ENCODE results near the gene BECN2.
"Not testable (repeated sequence)": the region's sequence is repeated elsewhere in the genome, so short reads cannot be mapped to it uniquely, and the experiment has no call there.

Gene BECN2

GRCh38 chr1:241979926-241980325 lies 22.4 kb downstream of the BECN2 start:
- no peak for DNase-seq (ENCODE audit: low read depth)

DNA sequence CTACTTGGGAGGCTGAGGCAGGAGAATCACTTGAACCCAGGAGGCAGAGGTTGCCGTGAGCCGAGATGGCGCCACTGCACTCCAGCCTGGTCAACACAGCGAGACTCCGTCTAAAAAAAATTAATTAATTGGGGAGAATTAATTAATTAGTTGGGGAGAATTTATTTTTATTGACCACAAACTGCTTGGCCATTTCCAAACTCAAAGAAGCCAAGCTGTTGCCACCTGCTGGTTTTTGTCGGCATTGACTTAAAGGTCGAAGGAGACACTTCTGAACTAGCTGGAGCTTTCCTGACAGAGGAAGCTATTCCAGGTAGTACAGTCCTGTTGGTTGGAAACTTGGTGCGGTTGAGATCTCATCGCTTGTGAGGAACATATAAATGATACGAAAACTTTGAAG lies 28.2 kb downstream of the BECN2 start:
- DNase-seq (ENCODE audit: low read depth), result peak; percentile 4

DNA sequence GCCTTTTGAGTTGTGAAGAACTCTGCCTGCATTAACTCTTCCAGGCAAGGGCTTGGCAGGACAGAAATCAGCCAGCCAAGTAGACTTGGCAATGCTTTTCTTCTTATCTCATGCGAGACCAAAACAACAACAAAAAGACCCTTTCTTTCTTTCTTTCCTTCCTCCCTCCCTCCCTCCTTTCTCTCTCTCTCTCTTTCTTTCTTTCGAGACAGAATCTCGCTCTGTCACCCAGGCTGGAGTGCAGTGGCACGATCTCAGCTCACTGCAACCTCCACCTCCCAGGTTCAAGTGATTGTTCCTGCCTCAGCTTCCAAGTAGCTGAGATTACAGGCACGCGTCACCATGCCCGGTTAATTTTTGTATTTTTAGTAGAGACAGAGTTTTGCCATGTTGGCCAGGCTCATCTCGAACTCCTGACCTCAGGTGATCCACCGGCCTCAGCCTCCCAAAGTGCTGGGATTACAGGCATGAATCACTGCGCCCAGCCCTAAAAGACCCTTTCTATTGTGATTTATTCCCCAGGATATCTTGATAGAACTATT lies 30.9 kb downstream of the BECN2 start:
- DNase-seq (ENCODE audit: low read depth), result not testable (repeated sequence)

GRCh38 chr1:241990040-241990439 lies 32.5 kb downstream of the BECN2 start:
- DNase-seq (ENCODE audit: low read depth), result no peak

- no peak for DNase-seq (ENCODE audit: low read depth)
Measured at GRCh38 chr1:241992734-241993133, 35.2 kb downstream of the BECN2 start.

DNA sequence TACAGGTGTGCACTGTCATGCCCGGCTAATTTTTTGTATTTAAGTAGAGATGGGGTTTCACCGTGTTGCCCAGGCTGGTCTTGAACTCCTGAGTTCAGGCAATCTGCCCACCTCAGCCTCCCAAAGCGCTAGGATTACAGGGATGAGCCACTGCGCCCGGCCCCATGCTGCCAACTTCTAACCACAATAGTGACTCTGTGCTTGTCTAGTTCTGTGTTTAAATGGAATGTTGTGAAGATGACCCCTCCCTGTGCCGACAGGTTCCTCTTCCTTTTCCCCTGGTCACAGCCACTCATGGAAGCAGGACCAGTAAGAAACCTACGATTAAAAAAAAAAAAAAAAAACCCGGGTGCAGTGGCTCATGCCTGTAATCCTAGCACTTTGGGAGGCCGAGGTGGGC lies 36.6 kb downstream of the BECN2 start:
- no peak for DNase-seq (ENCODE audit: low read depth)

DNA sequence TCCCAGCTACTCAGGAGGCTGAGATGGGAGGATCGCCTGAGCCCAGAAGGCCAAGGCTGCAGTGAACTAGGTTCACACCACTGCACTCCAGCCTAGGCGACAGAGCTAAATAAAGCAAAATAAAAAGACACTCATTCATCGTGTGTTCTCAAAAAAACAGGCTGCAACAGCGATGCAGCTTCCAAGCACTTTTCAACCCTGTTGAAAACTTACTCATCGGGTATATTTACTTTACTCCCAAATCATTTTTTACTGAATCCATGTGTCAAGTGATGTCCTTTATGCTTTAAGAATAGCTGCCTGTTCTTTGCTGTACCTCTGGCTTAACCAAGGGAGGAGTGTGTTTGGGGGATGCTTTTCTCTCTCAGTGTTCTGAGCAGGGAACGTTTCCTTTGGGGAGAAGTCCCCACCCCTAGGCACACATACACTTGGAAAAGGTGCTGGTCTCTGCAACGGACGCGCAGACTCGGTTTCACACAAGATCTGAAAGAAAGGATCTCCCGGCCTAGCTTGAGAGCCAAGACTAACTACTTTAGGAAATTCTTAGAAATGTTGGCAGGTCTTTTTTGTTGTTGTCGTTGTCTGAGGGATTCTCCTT lies 39.9 kb downstream of the BECN2 start:
- no peak for DNase-seq (ENCODE audit: low read depth)

GRCh38 chr1:241998412-241998921 lies 40.9 kb downstream of the BECN2 start:
- peak; percentile 39 for DNase-seq (ENCODE audit: low read depth)

GRCh38 chr1:241999026-241999425 lies 41.5 kb downstream of the BECN2 start, which contains the start of gene MAP1LC3C:
Gene MAP1LC3C (minus strand): TSS chr1:241999098. CDS start chr1:241999008, 90 bp downstream.
- DNase-seq (ENCODE audit: low read depth), result no peak

DNA sequence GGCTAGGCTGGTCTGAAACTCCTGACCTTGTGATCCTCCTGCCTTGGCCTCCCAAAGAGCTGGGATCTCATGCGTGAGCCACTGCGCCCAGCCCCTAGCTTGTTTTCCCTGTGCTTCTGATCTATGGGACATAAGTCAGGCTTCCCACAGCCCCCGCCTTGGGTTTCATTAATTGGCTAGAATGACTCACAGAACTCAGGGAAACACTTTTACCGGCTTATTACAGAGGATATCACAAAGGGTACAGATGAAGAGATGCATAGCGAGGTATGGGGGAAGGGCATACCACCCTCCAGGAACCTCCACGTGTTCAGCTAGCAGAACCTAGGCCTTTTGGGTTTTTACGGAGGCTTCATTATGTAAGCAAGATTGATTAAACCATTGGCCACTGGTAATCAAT lies 42.9 kb downstream of the BECN2 start:
- DNase-seq (ENCODE audit: low read depth), result no peak

DNA sequence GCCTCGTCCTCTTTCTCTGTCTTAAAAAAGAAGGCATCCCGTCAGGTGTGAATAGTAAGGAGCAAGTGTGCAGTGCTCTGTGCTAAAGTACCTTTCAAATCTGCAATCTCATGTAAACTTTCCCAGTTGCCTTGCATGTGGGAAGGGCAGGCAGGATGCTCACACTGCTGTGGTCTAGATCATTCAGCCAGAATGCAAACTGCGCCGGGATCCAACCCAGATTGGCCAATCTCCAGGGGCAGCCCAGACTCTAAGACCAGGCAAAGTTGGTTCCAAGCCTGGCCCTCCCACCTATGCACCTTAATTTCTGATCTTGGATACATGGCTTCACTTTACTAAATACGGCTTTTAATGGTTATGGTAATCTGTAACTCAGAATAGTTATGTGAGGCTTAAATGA lies 44.5 kb downstream of the BECN2 start:
- DNase-seq (ENCODE audit: low read depth), result no peak

- no peak for DNase-seq (ENCODE audit: low read depth)
Measured at GRCh38 chr1:242002510-242002909, 44.9 kb downstream of the BECN2 start.

- DNase-seq (ENCODE audit: low read depth), result no peak
Measured at GRCh38 chr1:242004751-242005495, 47.4 kb downstream of the BECN2 start.

GRCh38 chr1:242005866-242006535 lies 48.4 kb downstream of the BECN2 start:
- DNase-seq (ENCODE audit: low read depth), result no peak

DNA sequence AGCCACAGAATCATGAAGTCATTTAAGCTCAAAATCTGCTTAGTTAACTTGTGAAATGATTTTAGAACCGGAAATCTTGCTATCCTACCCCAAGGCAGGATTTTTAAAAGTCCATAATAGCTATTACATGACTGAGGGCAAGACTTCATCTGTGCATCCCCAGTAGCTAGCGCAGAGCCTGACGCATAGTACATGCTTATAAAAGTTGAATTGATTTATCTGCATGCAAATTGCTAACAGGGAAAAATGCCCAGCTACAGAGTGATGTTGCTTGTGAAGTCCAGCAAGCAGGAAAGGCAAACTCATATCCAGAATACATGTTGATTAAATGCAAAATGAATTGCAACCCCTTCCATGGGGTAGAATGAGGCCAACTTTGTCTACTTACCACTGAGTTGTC lies 49.4 kb downstream of the BECN2 start:
- no peak for DNase-seq (ENCODE audit: low read depth)
